Activated naive CD8-positive, alpha-beta T cell treated with anti-CD3 and anti-CD28 coated beads, Interleukin-2, amount 50 U/mL, for 16 hours (primary cell): ENCODE measurements around the gene PHF10.
A peak's percentile ranks its signal among the peaks of the same experiment; 100 is the strongest.
"Not testable (repeated sequence)": the region's sequence is repeated elsewhere in the genome, so short reads cannot be mapped to it uniquely, and the experiment has no call there.

Experiments
- DNase-seq: peaks from one replicate; pipeline ENCODE4 v3.0.0-alpha.2; 2020; ENCODE audit warnings: low read depth, low spot score

PHF10 gene

DNA sequence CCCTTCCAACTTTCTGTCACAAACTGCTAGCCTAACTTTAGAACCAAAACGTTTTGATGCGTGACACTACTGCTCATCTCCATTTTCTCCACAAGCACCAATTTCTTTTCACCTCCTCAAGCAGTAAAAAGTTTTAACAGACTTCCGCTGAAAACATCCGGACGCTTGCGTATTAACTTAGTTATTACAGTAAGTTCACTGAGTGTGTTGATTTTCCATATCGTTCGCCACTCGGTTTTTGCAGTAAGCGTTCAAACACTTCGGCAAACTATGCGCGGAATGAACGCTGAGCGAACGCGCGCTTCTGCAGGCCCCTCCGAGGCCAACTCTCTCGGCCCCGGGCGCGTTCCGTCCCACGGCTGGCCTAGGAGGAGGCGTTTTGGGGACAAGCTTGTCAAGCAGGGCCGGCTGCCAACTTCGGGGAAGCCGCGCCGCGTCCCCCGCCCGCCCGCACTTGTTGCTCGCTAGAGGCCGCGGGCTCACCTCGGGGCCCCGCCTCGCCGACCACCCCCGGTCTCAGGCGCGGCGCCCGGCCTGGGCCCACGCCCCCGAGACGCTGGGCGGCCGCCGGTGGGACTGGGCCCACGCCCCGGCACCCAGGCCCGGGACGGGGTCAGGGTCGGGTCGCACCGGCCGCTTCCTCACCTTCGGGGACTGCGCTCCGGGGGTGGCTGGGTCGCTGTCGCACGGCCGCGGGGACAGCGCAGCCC, 945 bp downstream of the PHF10 start:
- peak; percentile 39 for DNase-seq

- no peak for DNase-seq
Observed at GRCh38 chr6:169722362-169723199, 1.7 kb downstream of the PHF10 start.

DNA sequence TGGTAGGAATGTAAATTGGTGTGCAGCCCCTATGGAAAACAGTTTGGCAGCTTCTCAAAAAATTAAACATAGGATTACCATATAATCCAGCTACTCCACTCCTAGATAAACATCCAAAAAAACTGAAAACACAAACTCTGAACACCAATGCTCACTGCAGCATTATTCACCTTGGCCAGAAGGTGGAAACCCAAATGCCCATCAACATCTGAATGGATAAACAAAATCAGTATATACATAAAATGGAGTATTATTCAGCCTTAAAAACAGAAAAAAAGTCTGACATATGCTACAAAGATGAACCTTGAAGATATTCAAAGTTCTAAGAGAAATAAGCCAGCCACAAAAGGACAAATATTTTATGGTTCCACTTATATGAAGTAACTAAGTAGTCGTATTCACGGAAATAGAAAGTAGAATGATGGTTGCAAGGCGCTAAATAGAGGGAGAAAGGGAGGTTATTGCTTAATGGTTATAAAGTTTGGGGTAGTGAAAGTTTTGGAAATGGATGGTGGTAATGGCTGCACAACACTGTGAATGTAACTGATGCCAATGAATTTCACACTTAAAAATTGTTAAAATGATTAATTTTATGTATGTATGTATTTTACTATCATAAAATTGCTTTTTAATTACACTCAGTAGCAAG, 4.0 kb downstream of the PHF10 start:
- no peak for DNase-seq

- DNase-seq, result no peak
Observed at GRCh38 chr6:169719117-169719516, 5.2 kb downstream of the PHF10 start.

DNA sequence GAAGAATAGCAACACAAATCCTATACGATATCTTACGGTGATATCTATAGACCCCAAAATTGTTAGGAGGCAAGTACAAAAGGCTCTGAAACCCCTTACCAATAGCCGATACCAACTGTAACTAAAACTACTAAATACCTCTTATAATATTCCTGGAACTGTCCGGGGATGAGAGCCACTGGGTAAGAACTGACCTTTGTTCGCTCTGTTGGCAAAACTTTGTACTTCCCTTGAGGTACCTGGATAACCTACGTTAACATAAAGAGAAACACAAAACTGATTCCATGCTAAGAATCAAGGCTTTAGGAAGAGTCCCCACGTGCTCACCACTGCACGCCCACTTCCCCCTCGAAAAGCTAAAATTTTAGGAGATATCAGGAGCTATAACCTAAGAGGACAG, 9.7 kb downstream of the PHF10 start:
- DNase-seq, result no peak

GRCh38 chr6:169714178-169714577, 10.1 kb downstream of the PHF10 start:
- DNase-seq, result no peak

GRCh38 chr6:169710009-169710408, 14.3 kb downstream of the PHF10 start:
- DNase-seq, result no peak

GRCh38 chr6:169709293-169709692, 15.0 kb downstream of the PHF10 start:
- no peak for DNase-seq

DNA sequence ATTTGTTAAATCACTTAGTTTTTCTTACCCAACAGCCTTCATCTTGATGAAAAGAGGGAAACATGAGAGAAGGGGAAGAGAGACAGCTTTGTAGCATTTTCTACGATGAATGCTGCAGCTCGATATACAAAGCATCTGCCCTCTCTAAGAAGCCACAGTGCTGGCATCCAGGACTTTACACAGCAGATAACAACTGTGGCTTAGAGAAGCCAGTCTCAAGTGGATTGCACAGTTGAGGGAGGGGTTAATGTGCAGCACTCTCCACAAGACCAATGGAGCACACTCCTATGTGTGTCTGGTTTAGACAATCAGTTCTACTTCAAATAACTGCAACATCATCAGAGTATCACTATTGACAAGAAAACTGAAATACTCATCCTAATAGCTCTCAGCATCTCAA, 16.5 kb downstream of the PHF10 start:
- DNase-seq, result no peak

GRCh38 chr6:169702840-169703246, 21.5 kb downstream of the PHF10 start:
- no peak for DNase-seq

DNA sequence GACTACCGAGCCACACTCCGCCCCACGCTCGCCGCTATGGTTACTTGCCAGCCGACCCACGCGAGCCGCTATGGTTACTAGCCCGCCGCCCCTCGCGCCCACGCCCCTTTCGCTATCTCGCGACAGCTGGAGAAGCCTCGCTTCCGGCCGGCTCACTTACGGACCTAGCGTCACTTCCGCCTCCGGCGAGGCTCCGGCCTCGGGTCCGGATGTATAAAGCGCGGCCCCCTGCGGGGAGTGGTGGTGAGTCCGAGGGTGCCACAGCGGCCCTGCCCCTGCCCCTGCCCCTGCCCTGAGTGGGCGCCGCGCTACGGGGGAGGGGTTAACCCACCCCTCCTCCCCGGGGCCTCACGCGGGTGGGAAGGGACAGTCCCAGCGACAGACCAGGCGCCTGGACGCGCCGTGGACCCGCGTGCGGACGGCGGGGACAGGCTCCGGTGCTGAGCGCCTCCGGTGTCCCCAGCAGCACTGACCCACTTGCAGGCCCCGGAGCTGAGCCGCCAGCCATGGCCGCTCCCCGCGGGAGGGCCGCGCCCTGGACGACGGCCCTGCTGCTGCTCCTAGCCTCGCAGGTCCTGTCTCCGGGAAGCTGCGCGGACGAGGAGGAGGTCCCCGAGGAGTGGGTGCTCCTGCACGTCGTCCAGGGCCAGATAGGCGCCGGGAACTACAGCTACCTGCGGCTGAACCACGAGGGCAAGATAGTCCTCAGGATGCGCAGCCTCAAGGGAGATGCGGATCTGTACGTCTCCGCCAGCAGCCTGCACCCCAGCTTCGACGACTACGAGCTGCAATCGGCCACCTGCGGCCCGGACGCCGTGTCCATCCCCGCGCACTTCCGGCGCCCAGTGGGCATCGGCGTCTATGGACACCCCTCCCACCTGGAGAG, 22.1 kb downstream of the PHF10 start, which contains the start of the genes C6orf120 and WDR27:
Gene C6orf120 (plus strand): TSS at position 173 of the 886 bp plus-strand sequence. CDS start 334 bp downstream, at position 507.
Gene WDR27 (minus strand): TSS at position 76 of the 886 bp plus-strand sequence. CDS start 13,024 bp downstream, outside the sequence.
- peak; percentile 95 for DNase-seq

GRCh38 chr6:169701311-169701953, 22.9 kb downstream of the PHF10 start:
- DNase-seq, result no peak

DNA sequence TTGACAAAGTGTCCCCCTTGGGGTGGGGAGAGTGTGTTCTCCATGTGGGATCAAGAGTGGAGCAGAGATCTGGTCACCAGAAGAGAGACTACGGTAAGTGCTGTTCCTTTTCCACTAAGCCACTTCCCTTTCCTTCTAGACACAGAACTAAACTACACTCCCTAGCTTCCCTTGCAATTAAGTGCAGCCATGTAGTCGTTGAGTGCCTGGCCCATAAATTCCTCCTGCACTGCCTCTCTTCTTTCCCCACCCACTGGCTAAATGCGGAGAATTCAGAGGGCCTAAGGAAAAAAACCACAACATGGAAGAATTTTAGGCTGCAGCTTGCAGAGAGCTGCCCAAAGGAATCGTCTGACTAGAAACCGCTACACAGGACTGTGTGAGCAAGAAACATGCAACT, 24.0 kb downstream of the PHF10 start:
- no peak for DNase-seq

DNA sequence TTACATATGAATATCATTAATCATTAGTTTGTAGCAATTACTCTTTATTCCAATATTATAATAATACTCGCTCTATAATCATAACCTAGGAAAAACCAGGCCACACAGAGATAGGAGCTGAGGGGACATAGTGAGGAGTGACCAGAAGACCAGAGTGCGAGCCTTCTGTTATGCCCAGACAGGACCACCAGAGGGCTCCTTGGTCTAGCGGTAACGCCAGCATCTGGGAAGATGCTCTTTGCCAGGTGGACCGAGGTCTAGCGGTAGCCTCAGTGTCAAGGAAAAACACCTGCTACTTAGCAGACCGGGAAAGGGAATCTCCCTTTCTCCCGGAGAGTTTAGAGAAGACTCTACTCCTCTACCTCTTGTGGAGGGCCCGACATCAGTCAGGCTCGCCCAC, 27.2 kb downstream of the PHF10 start:
- not testable (repeated sequence) for DNase-seq

DNA sequence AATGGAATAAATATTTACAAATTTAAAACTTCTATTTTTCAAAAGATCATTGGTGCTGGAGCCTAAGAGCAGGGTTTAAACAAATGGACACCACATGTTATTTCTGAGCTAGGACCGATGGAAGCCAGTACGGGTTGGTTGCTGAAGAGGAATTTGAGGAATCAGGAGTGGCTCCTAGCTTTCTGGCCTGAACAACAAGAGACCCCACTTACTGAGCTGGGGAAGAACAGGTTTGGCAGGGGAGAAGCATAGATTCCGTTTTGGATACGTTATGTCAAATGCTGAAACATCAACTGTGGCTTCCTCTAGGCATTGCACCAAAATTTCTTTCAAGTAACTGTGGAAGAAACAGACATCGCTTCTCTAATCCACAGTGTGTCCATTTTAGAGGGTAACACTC, 29.2 kb downstream of the PHF10 start:
- DNase-seq, result no peak

DNA sequence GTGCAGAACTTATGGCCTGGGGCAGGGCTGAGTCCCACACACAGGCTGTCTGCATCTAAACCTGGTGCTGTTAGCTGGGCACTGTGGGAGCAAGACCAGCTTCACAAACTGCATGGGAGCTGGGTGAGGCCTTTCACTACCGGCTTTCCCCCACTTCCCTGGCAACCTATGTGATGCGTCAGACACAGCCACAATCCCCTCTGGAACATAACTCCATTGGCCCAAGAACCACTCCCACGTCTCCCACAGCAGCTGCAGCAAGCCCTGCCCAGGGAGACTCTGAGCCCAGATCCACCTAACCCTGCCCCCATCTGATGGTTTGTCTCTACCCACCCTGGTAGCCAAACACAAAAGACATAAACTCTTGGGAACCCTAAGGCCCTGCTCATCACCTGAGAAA, 31.8 kb downstream of the PHF10 start:
- DNase-seq, result no peak

GRCh38 chr6:169691260-169691659, 33.0 kb downstream of the PHF10 start:
- DNase-seq, result no peak

DNA sequence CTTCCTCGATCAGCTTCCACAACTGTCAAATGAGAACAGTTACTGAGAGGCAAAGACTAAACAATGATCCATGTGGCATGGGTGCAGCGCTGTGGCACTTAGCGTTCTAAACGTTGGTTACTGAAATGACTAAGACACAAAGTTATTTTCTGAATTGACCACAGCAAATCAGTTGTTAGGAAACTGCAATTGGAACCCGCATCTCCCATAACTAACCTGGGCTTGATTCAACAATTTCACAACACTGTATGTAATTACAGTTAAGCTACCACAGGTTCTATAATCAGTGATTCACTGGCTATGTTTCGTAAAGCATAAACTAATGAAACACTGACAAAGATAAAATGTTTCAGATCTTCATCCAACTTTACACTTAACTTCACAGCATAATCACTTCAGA, 35.0 kb downstream of the PHF10 start:
- DNase-seq, result no peak

DNA sequence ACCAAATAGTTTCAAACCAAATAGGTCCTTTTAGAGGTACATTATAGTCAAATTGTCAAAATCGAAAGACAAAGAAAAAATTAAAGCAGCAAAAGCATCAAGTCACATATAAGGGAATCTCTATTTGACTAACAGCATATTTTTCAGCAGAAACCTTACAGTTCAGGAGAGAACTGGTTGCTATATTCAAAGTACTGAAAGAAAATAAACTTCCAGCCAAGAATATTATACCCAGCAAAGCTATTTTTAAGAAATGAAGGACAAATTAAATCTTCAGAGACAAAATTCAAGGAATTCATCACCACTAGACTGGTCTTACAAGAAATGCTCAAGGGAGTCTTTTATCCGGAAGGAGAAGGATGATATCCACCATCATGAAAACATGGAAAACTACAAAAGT, 38.4 kb downstream of the PHF10 start:
- DNase-seq, result no peak

- DNase-seq, result no peak
Observed at GRCh38 chr6:169684056-169684455, 40.2 kb downstream of the PHF10 start.

GRCh38 chr6:169678342-169678741, 46.0 kb downstream of the PHF10 start:
- DNase-seq, result no peak
